Vagina (tissue), 2 donors: ENCODE measurements around the gene GUCY1A2.

Experiments
- POLR2A ChIP-seq, 2 donors: fragments of 450-650 bp; IDR thresholded peaks; one replicate each; pipeline ENCODE4 v1.6.1; 2017; ENCODE audit warnings: antibody characterized with exemption in 2 of 2, mild to moderate bottlenecking in 2 of 2, moderate library complexity in 2 of 2
- POLR2AphosphoS5 ChIP-seq, 2 donors: sonication (generic); formaldehyde crosslinking; IDR thresholded peaks; one replicate each; pipeline ENCODE4 v1.9.0; 2017; ENCODE audit warnings: antibody characterized with exemption in 2 of 2, mild to moderate bottlenecking in 2 of 2, low read depth in 1 of 2; ENCODE audit not compliant: insufficient read depth in 1 of 2
- TF ChIP-seq, protein P1 (sequence below), 3 experiments: fragments of 450-650 bp in 2 of 3; fragments of 200-600 bp in 1 of 3; sonication (generic) in 1 of 3; IDR thresholded peaks; one replicate each; pipeline ENCODE4 v1.5.1; 2017 to 2019; ENCODE audit warnings: antibody characterized with exemption in 3 of 3, mild to moderate bottlenecking in 2 of 3, moderate library complexity in 2 of 3

DNA sequence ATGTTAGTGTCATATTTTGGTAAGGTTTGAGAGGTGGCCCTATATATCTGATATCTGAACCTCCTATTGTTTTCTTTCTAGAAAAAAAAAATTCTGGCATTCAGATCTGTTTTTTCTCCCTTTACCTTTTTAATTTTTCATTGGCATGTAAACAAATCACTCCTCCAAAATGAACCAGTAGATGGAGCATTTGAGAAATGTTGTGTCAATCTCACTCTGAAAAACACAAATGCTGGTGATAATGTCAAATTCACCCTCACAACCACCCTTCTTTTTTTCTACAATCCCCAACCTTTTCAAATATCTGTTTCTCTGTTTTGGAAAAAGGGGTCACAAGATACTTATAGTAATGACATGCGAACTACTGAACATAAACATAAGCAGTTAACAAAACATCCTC lies 9.1 kb downstream of the GUCY1A2 start:
- TF ChIP-seq, protein P1, sequence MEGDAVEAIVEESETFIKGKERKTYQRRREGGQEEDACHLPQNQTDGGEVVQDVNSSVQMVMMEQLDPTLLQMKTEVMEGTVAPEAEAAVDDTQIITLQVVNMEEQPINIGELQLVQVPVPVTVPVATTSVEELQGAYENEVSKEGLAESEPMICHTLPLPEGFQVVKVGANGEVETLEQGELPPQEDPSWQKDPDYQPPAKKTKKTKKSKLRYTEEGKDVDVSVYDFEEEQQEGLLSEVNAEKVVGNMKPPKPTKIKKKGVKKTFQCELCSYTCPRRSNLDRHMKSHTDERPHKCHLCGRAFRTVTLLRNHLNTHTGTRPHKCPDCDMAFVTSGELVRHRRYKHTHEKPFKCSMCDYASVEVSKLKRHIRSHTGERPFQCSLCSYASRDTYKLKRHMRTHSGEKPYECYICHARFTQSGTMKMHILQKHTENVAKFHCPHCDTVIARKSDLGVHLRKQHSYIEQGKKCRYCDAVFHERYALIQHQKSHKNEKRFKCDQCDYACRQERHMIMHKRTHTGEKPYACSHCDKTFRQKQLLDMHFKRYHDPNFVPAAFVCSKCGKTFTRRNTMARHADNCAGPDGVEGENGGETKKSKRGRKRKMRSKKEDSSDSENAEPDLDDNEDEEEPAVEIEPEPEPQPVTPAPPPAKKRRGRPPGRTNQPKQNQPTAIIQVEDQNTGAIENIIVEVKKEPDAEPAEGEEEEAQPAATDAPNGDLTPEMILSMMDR (IDR thresholded peaks at IDR 0.05): no peak
- no peak for TF ChIP-seq POLR2A (IDR thresholded peaks at IDR 0.05)
- TF ChIP-seq POLR2AphosphoS5 (IDR thresholded peaks at IDR 0.05; ENCODE audit: insufficient read depth in 1 of 2, low read depth in 1 of 2): no peak
